HG03025 (cell line): ENCODE data around the gene EPC2.

Experiments
- ATAC-seq: cut with Tn5 transposase; IDR thresholded peaks from one replicate; pipeline ENCODE4 v1.9.1; 2021; ENCODE audit warnings: mild to moderate bottlenecking, moderate library complexity; ENCODE audit not compliant: unreplicated experiment, low FRiP score

EPC2 gene

DNA sequence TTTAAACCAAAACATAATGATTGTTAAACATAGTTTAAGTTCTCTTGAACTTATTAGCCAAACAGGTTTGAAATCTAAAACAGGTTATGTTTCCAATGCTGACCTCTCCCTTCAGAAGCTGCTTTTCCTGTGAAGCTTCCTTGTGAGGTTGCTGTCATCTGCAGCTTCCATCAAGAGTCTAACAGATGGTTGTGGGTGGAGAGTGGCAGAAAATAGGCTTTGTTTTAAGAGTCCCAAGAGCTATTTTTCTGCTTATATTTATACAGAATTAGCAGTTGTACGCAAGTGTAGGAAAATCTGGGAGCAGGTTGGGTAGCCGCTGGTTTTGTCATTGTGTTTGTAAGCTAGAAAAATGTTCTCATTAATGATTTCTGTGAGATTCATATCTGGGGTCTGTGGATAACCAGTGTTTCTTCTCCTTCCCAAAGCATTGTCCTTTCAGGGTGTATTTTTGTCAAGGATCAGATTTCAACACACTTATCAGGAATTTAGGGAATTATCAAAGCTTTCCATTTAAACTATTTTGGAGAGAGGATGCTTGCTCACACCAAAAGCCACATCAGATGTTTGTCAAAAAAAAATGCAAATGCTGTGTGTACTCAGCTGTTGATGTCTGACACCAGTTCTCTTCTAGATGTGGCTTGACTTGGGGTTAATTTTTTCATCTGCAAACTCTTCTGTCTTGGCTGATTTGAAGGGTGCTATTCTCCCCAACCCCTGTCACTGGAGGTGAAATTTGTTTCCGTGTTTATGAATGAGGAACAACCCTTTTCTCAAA is 152.4 kb downstream of the EPC2 start:
- ATAC-seq: no peak

DNA sequence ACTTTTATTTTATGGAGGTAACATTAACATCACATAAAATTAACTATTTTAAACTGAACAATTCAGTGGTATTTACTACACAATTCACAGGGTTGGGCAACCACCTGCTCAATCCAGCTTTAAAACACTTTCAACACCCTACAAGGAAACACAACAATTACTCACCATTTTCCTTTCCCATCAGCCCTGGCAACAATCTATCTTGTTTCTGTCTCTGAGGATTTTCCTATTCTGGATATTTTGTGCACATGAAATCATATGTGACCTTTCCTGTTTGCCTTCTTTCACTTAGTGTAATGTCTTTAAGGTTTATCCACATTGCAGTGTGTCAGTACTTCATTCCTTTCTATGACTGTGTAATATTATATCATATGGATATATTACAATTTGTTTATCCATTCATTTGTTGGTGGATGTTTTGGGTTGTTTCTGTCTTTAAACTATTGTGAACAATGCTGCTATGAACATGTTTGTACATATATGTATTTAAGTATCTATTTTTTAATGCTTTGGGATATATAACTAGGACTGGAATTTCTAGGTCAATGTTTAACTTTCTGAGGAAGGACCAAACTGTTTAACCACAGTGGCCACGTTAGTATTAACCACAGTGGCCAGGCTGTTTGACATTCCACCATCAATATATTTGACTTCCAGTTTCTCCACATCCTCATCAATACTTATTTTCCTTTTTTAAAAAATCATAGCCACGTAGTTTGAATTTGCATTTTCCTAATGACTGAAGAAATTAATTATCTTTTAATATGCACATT is 158.1 kb downstream of the EPC2 start:
- no peak for ATAC-seq

DNA sequence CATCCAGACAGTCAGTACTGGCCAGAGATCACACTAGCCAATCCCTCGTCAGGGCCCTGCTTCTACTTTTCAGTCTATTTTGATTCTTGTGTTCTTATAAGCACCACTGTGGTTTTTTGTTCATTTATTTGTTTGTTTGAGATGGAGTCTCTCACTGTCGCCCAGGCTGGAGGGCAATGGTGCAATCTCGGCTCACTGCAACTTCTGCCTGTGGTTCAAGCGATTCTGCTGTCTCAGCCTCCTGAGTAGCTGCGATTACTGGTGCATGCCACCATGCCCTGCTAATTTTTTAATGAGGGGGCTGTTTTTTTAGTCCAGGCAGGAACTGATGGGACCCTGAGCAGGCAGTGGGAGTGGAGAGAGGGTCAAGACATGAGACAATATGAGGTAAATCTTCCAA is 165.5 kb downstream of the EPC2 start:
- no peak for ATAC-seq

DNA sequence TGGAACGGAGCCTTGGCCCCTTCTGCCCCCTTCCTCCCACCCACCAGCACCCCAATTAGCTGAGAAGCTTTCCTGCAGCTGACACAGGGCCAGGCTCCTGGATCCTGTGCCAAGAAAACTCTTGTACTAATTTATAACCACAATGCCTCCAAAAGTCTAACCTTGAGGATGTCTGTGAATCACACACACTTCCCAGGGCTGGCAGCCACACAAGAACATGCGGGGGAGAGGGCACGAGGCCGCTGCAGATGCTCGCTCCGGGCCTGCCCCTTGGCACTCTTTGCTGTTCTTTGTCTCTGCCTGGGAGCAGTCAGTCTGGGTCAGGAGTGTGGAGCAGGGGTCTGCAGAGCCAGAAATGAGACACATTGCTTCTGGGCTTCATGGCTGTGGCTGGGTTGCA is 167.8 kb downstream of the EPC2 start:
- ATAC-seq: no peak

DNA sequence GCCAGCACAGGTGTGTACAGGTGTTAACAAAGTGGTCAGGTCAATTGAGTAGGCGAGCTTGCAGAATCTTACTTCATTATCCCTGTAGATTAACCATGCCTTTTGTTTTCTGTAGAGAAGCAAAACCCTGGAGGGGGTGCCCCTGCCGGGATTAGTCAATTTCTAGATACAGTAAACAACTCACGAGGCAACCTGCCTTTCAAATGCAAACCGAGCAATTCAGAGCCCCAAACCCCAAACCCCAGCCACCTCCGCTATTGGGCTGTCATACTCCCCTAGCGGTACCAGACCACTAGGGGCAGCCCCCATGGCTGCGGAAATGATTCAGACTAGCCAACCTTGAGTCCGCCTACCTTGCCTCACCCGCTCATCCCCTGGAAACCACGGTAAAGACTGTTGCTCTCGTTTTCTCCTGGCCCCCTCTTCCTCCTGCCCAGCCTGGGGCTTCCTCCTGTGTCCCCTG is 169.1 kb downstream of the EPC2 start:
- ATAC-seq: peak; percentile 98

DNA sequence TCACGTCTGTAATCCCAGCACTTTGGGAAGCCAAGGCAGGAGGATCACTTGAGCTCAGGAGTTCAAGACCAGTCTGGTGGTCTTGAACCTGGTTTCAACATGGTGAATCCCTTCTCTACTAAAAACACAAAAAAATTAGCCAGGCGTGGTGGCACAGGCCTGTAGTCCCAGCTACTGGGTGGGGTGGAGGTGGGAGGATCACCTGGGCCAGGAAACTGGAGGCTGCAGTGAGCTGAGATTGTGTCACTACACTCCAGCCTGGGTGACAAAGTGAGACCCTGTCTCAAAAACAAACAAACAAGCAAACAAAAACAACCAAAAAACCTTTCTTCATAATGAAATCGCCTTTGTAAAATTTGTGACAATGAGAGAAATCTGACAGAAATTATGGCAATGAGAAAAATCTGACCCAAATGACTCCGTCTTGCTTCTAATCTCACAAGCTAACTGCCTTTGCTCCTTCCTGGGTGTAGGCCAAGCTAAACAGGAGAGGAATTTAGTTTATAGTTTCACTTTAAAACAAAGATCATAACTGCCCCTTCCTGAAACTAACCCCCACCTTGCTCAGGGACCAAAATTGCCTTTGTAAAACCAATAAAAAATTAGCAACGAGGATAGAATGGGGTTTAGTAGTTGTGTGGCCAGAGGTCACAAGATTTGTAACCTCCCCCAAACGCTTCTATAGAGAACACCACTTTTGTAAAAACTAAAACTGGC is 169.8 kb downstream of the EPC2 start:
- ATAC-seq: peak; percentile 16

DNA sequence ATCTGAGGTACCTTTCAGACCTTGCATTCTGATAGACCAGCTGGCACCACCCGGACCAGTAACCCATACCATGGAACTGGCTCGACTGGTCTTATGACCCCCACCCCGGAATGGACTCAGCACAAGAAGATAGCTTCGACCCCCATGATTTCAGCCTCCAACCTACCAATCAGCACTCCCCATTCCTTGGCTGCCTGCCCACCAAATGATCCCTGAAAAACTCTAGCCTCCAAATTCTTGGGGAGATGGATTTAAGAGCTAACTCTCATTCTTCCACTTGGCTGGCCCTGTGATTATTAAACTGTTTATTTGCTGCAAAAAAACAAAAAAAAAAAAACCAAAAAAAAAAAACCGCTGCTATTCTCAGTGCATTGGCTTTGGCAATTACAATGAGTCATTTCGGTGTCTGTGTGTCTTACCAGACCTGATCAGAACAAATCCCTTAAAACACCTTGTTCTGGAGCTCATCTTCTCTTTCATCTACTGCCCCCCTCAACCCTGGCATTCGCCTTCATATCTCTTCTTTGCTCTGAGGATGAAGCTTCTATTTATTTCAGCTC is 170.4 kb downstream of the EPC2 start:
- ATAC-seq: no peak

DNA sequence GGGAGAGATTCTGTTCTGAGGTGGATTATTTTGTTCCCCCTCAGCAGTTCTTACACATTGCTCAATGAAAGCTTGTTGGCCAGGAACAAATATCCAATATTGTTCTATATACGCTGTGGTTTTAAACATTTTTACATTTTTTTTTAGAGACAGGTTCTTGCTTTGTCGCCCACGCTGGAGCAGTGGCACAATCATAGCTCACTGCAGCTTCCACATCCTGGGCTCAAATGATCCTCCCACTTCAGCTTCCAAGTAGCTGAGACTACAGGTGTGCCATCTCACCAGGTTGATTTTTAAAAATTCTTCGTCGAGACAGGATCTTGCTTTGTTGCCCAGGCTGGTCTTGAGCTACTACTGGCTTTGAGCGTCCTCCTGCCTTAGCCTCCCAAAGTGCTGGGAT is 171.6 kb downstream of the EPC2 start:
- no peak for ATAC-seq

DNA sequence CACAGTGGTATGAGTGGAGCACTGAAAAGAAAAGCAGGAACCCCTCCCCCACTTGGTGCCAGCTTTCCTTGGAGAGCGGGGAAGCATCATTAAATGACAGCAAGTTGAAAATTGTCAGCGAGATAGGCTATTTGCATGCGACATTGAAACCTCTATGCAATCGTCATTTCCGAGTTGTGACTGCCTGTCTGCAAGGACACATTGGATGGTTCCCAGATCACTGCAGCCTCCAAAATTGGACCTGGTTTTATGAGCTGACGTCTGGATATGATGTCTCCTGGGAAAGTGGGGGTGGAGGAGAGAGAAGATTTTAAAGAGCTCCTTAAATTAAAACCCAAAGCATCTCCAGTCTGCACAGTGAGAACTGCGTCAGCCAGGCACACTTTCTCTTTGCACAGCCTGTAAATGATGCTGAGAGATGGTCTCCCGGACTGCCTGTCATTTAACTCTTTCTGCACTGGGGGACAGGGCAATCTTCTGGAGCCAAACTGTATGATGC is 172.7 kb downstream of the EPC2 start:
- no peak for ATAC-seq

DNA sequence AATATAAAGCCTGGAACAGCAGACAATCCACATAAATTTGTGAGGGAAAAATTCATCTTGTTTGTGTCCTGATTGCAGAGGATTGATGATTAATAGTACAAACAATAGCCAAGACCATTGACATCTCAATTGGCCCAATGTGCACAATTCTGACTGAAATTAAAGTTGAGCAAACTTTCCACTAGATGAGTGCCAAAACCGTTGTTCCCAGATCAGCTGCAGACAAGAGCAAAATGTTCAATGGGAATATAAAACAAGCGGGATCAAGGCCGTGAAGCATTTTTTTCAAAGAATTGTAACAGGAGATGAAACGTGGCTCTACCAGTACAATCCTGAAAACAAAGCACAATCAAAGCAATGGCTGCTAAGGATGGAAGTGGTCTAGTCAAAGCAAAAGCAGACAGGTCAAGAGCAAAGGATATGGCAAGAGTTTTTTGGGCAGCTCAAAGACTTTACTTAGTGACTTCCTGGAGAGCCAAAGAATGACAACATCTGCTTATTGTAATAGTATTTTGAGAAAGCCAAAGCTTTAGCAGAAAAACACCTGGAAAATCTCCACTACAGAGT is 174.6 kb downstream of the EPC2 start:
- ATAC-seq: no peak

DNA sequence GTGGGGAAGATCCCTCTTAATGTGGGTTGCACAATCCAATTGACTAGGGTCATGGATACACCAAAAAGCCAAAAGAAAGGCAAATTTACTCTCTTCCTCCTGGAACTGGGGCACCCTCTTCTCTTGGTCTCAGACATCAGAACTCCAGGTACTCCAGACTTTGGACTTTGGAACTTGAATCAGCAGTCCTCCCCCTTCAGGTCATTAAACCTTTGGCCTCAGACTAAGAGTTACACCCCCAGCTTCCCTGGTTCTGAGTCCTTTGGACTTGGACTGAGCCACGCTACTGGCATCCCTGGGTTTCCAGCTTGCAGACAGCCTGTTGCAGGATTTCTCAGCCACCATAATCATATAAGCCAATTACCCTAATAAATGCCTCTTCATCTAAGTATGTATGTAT is 179.6 kb downstream of the EPC2 start:
- no peak for ATAC-seq

DNA sequence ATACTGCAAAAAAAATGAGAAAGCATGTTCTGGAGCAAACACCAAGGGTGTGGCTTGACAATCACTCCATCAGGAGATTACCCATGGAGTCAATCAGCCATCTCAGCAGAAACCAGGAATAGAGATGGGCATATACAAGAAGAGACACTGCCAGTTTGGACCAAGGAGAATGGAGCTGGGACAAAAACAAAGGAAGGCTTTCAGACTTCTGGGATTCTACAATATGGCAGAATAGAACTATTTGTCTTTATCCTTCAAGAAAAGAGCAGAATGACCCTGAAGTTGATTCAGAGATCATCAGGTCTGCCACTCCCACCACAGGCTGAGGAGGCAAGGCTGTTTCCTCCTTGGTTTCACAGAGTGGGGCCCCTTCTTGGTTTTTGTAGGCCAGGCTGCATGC is 182.2 kb downstream of the EPC2 start:
- no peak for ATAC-seq

DNA sequence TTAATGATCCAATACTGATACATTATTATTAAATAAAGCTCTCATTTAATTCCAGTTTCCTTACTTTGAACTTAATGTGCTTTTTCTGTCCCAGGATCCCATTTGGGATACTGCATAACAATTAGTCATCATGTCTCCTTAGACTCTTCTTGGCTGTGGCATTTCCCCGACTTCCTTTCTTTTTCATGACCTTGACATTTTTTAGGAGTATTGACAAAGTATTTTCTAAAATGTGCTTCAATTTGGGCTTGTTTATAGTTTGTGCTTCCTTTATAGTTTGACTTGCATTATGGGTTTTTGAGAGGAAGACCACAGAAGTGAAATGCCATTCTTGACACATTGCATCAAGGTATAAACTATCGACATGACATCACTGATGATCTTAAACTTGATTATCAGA is 184.4 kb downstream of the EPC2 start:
- no peak for ATAC-seq

DNA sequence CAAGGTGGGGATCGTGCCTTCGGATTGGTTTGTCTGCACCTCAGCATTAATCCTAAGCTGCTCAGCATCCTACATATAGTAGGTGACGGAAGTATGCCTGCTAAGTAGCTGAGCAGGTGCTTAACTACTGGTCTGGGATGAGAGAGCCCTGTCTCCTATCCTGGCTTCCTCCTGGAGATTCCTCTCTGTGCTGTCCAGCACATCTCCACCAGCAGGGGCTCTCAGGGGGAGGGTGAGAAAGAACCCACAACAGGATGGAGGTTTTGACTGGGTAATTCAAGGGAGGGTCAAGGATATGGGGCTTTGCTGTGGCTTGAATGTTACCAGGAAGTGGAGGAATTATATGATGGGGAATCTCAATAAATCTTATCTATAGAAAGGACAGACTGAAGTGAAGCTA is 185.1 kb downstream of the EPC2 start:
- ATAC-seq: no peak

DNA sequence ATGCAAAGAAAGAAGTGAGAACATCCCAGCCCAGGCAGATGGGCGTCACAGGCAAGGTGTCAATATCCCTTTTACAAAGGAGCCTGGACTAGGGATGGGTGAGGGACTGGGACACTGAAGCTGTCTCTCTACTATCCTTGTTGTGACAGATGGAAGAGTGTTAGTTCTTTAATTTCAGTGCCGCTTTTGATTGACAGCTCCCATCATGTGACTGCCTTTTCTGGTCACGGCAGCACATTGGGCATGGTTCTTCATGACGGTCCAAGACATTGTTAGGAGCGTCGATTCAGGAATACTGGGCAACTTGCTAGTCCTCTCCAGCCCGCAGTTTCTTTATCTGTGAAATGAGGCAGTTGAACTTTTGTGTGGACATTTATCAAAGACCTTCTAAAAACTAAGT is 188.1 kb downstream of the EPC2 start:
- no peak for ATAC-seq
